Measurements from ENCODE around the gene LAMTOR4. TPM values are rescaled to one million over a fixed set of nuclear protein-coding genes. Genes with fewer than 3 reads are reported as not detected.

Gene LAMTOR4
- total RNA-seq, 6 experiments from 2014 or later: 99.5 to 137 (median 110) TPM

DNA sequence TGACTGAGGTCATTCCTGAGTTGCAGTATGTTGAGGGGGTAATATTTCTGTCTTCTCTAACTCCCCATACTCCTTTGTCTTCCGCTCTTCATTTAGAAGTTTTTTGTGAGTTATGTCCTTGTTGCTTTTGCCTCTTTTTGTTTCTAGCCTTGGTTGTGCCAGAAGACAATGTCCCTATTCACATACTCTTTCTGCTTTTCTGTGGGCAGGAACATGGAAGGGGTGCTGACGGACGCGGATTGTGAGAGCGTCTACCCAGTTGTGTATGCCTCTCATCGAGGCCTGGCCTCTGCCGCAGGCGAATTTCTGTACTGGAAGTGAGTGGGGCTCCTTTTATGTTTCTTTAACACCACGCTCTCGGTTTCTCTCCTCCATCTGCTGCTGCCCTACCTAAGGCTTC, 49.5 kb downstream of the LAMTOR4 start:
- Mint-ChIP-seq H3K36me3 (ENCODE audit: low read depth) (no peaks in the 10 kb centered on the region), H3K27me3 (ENCODE audit: insufficient read depth) (peaks cover 35% of the 10 kb centered on the region), H3K4me1 (ENCODE audit: low read depth) (no peaks in the 10 kb centered on the region), H3K4me3 (no peak overlapping the region), H3K9me3 (no peaks in the 10 kb centered on the region), H3K27ac (no peak overlapping the region)
- TF ChIP-seq, protein P1, sequence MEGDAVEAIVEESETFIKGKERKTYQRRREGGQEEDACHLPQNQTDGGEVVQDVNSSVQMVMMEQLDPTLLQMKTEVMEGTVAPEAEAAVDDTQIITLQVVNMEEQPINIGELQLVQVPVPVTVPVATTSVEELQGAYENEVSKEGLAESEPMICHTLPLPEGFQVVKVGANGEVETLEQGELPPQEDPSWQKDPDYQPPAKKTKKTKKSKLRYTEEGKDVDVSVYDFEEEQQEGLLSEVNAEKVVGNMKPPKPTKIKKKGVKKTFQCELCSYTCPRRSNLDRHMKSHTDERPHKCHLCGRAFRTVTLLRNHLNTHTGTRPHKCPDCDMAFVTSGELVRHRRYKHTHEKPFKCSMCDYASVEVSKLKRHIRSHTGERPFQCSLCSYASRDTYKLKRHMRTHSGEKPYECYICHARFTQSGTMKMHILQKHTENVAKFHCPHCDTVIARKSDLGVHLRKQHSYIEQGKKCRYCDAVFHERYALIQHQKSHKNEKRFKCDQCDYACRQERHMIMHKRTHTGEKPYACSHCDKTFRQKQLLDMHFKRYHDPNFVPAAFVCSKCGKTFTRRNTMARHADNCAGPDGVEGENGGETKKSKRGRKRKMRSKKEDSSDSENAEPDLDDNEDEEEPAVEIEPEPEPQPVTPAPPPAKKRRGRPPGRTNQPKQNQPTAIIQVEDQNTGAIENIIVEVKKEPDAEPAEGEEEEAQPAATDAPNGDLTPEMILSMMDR (IDR thresholded peaks at IDR 0.05): no peak
- no peak for DNase-seq

DNA sequence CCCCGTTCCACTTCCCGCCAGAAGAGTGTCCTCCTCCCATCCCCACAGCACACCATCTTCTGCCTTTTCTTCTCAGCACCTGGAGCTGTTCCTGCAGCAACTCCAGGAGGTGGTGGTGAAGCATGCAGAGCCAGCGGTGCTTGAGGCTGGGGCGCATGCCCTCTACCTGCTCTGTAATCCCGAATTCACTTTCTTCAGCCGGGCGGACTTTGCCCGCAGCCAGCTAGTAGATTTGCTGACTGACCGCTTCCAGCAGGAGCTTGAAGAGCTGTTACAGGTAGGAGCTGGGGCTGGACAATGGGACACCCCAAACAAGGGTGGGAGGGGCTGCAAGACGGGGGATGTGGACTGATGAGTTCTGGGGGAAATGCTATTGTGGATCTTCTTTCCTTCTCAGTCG, 52.0 kb downstream of the LAMTOR4 start:
- peaks cover 44% of the 10 kb centered on the region for H3K27me3 Mint-ChIP-seq (ENCODE audit: insufficient read depth)
- H3K9me3 Mint-ChIP-seq: no peaks in the 10 kb centered on the region
- no peaks in the 10 kb centered on the region for H3K36me3 Mint-ChIP-seq (ENCODE audit: low read depth)
- TF ChIP-seq, protein P1 (IDR thresholded peaks at IDR 0.05): no peak
- no peaks in the 10 kb centered on the region for H3K4me1 Mint-ChIP-seq (ENCODE audit: low read depth)
- H3K27ac Mint-ChIP-seq: no peak overlapping the region
- no peak for DNase-seq
- no peak overlapping the region for H3K4me3 Mint-ChIP-seq

Small RNA genes lying within 50 kb of the gene (microRNA-seq; reads per million reads assigned to microRNA genes)
- not detected for gene MIR4658

Other genes with a start within 250 kb of the LAMTOR4 start
- 10 to 100 TPM; 22.0 to 24.6 (median 22.9) TPM for gene TRIM4, start 229.4 kb upstream of the LAMTOR4 start, total RNA-seq (2021; fragmentation: NEBNext Ultra II Directional; extraction: Animal tissue kit (Norgen Biotek cat#: 25700))
- not detected for gene GJC3, start 219.3 kb upstream of the LAMTOR4 start, total RNA-seq (2021; fragmentation: NEBNext Ultra II Directional; extraction: Animal tissue kit (Norgen Biotek cat#: 25700))
- gene AZGP1, start 172.9 kb upstream of the LAMTOR4 start, total RNA-seq (2021; fragmentation: NEBNext Ultra II Directional; extraction: Animal tissue kit (Norgen Biotek cat#: 25700)): not detected
- gene ZKSCAN1, start 133.3 kb upstream of the LAMTOR4 start, total RNA-seq (2021; fragmentation: NEBNext Ultra II Directional; extraction: Animal tissue kit (Norgen Biotek cat#: 25700)): 10 to 100 TPM; 55.9 to 77.4 (median 63.1) TPM
- 1 to 10 TPM; 8.2 to 9.8 (median 9.2) TPM for gene ZSCAN21, start 99.1 kb upstream of the LAMTOR4 start, total RNA-seq (2021; fragmentation: NEBNext Ultra II Directional; extraction: Animal tissue kit (Norgen Biotek cat#: 25700))
- gene ZNF3, start 67.2 kb upstream of the LAMTOR4 start, total RNA-seq (2021; fragmentation: NEBNext Ultra II Directional; extraction: Animal tissue kit (Norgen Biotek cat#: 25700)): 10 to 100 TPM; 16.5 to 19.4 (median 18.3) TPM
- gene COPS6, start 59.9 kb upstream of the LAMTOR4 start, total RNA-seq (2021; fragmentation: NEBNext Ultra II Directional; extraction: Animal tissue kit (Norgen Biotek cat#: 25700)): 100 to 1,000 TPM; 253 to 334 (median 302) TPM
- gene MCM7, start 47.5 kb upstream of the LAMTOR4 start, total RNA-seq (2021; fragmentation: NEBNext Ultra II Directional; extraction: Animal tissue kit (Norgen Biotek cat#: 25700)): 100 to 1,000 TPM in 5 of 6 experiments, 10 to 100 TPM in 1; 70.9 to 139 (median 124) TPM
- 10 to 100 TPM; 20.2 to 24.5 (median 21.9) TPM for gene AP4M1, start 47.3 kb upstream of the LAMTOR4 start, total RNA-seq (2021; fragmentation: NEBNext Ultra II Directional; extraction: Animal tissue kit (Norgen Biotek cat#: 25700))
- 10 to 100 TPM; 66.4 to 78.6 (median 77.4) TPM for gene TAF6, start 29.6 kb upstream of the LAMTOR4 start, total RNA-seq (2021; fragmentation: NEBNext Ultra II Directional; extraction: Animal tissue kit (Norgen Biotek cat#: 25700))
- 10 to 100 TPM; 24.4 to 32.4 (median 26.3) TPM for gene CNPY4, start 29.3 kb upstream of the LAMTOR4 start, total RNA-seq (2021; fragmentation: NEBNext Ultra II Directional; extraction: Animal tissue kit (Norgen Biotek cat#: 25700))
- gene MBLAC1, start 22.0 kb upstream of the LAMTOR4 start, total RNA-seq (2021; fragmentation: NEBNext Ultra II Directional; extraction: Animal tissue kit (Norgen Biotek cat#: 25700)): 1 to 10 TPM; 2.3 to 3.0 (median 2.5) TPM
- gene TRAPPC14, start 9.8 kb downstream of the LAMTOR4 start, total RNA-seq (2021; fragmentation: NEBNext Ultra II Directional; extraction: Animal tissue kit (Norgen Biotek cat#: 25700)): 10 to 100 TPM; 19.1 to 23.4 (median 21.7) TPM
- 1 to 10 TPM; 5.1 to 8.6 (median 7.1) TPM for gene GAL3ST4, start 19.7 kb downstream of the LAMTOR4 start, total RNA-seq (2021; fragmentation: NEBNext Ultra II Directional; extraction: Animal tissue kit (Norgen Biotek cat#: 25700))
- gene GPC2, start 28.5 kb downstream of the LAMTOR4 start, total RNA-seq (2021; fragmentation: NEBNext Ultra II Directional; extraction: Animal tissue kit (Norgen Biotek cat#: 25700)): 1 to 10 TPM in 3 of 6 experiments, under 1 TPM in 3; 0.57 to 1.4 (median 0.86) TPM
- under 1 TPM; 0.24 to 0.91 (median 0.43) TPM for gene STAG3, start 29.0 kb downstream of the LAMTOR4 start, total RNA-seq (2021; fragmentation: NEBNext Ultra II Directional; extraction: Animal tissue kit (Norgen Biotek cat#: 25700))
- under 1 TPM in 4 of 6 experiments, not detected in 2; 0.51 to 0.87 (median 0.61) TPM for gene PVRIG, start 71.0 kb downstream of the LAMTOR4 start, total RNA-seq (2021; fragmentation: NEBNext Ultra II Directional; extraction: Animal tissue kit (Norgen Biotek cat#: 25700))
- gene SPDYE3, start 158.8 kb downstream of the LAMTOR4 start, total RNA-seq (2021; fragmentation: NEBNext Ultra II Directional; extraction: Animal tissue kit (Norgen Biotek cat#: 25700)): not detected
- gene PILRB, start 209.2 kb downstream of the LAMTOR4 start, total RNA-seq (2021; fragmentation: NEBNext Ultra II Directional; extraction: Animal tissue kit (Norgen Biotek cat#: 25700)): 10 to 100 TPM in 4 of 6 experiments, 1 to 10 TPM in 2; 7.0 to 12.6 (median 10.6) TPM
- gene PILRA, start 224.6 kb downstream of the LAMTOR4 start, total RNA-seq (2021; fragmentation: NEBNext Ultra II Directional; extraction: Animal tissue kit (Norgen Biotek cat#: 25700)): under 1 TPM in 4 of 6 experiments, not detected in 2; 0.30 to 0.34 (median 0.31) TPM

Data from HFFc6 (cell line).